Activated CD8-positive, alpha-beta memory T cell treated with anti-CD3 and anti-CD28 coated beads, Interleukin-2, amount 50 U/mL, for 24 hours (primary cell): ENCODE results near the gene SEMA4C.

Experiments used
- DNase-seq: peaks from one replicate; pipeline ENCODE4 v3.0.0-alpha.2; 2020; ENCODE audit errors: extremely low read depth

The SEMA4C gene, protein sequence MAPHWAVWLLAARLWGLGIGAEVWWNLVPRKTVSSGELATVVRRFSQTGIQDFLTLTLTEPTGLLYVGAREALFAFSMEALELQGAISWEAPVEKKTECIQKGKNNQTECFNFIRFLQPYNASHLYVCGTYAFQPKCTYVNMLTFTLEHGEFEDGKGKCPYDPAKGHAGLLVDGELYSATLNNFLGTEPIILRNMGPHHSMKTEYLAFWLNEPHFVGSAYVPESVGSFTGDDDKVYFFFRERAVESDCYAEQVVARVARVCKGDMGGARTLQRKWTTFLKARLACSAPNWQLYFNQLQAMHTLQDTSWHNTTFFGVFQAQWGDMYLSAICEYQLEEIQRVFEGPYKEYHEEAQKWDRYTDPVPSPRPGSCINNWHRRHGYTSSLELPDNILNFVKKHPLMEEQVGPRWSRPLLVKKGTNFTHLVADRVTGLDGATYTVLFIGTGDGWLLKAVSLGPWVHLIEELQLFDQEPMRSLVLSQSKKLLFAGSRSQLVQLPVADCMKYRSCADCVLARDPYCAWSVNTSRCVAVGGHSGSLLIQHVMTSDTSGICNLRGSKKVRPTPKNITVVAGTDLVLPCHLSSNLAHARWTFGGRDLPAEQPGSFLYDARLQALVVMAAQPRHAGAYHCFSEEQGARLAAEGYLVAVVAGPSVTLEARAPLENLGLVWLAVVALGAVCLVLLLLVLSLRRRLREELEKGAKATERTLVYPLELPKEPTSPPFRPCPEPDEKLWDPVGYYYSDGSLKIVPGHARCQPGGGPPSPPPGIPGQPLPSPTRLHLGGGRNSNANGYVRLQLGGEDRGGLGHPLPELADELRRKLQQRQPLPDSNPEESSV

DNA sequence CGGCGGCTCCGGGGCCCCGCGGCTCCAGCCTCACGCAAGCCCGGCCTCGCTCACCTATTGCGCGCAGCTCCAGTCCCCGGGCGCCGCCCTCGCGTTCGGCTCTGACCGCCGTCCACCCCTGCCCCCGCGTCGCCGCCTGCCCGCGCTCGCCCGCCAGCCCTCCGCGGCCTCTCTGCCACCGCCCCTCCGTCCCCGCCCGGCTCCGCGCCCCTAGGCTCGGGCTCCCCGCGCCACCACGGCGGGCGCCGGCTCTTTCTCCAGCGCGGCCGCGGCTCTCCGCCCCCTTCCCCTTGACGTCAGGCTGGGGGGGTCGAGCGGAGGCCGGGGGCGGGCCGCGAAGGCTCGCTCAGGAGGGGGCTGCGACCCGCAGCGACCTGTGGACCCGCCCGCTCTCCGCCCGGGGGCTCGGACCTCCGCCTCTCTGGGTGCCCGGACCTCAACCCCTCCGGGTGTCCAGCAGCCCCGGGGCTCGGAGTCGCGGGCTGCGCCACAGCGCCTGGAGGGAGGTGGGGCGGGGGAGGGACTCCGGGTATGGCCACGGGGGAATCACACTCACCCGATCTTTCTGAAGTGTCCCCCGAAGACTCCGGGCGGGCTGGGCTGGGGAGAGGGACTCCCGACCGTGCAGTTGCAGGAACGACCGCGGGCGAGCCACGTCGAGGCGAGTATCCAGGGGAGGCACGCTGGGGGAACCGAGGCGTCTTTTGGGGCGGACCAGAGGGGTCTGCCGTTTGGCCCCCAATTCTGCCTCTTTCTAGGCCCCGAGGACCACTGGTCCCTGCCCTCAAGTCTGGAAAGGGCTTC lies at the start of gene SEMA4C:
TSS of gene SEMA4C (minus strand) at position 259 of the 804 bp plus-strand sequence. CDS start 2,194 bp downstream, outside the sequence.
- no peak for DNase-seq

DNA sequence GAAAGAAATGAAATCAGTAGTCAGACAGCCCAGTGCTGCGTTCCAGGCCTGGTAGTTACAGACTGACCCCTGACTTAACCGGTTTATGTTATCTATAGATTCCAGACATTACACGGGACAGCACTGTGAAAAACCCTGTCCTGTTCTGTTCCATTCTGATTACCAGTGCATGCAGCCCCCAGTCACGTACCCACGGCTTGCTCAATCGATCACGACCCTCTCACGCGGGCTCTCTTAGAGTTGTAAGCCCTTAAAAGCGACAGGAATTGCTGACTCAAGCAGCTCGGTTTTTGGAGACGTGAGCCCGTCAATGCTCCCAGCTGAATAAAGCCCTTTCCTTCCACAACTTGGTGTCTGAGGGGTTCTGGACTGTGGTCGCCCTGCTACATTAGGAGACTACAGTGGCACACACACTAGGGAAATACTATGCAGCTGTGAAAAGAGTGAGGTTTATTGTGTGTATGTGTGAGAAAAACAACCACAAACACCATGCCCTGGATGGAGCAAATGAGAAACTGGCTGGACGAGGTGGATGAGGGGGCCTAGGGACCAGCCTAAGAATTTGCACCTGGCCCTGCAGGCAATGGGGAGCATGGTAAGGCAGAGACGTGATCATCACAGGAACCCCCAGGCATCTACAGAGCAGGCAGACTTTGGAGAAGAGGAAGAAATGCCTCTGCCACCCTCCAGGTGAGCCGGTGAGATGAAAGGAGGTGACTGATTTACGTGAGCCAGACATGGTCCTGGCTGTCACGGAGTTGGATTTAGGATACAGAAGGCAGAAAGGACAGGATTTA lies 49.1 kb upstream of the SEMA4C start:
- no peak for DNase-seq

DNA sequence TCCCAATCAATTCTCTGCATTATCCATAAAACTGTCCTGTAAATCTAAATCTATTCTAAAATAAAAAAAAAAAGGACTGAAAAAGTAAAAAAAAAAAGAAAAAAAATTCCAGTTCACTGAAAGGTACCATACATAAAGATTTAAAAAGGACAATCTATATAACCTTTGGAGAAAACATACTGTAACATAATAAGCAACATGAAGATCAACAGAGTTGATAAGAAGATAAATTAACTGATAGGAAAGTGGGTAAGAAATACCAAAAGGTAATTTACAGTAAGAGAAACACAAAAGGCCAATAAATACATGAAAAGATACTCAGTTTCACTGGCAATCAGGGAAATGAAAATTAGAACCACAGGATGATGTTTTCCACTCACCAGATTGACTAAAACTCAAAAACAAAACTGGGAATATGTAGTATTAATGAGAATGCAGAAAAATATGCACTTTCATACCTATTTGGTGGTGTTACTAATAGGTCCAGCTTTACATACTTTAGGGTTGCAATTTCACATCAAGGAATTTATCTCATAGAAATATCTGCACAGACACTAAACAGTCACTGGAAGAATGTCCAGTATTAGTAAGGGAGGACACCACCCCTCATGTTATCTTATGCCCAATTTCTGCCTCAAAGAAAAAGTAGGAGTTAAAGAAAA lies 48.3 kb upstream of the SEMA4C start:
- DNase-seq, result no peak

DNA sequence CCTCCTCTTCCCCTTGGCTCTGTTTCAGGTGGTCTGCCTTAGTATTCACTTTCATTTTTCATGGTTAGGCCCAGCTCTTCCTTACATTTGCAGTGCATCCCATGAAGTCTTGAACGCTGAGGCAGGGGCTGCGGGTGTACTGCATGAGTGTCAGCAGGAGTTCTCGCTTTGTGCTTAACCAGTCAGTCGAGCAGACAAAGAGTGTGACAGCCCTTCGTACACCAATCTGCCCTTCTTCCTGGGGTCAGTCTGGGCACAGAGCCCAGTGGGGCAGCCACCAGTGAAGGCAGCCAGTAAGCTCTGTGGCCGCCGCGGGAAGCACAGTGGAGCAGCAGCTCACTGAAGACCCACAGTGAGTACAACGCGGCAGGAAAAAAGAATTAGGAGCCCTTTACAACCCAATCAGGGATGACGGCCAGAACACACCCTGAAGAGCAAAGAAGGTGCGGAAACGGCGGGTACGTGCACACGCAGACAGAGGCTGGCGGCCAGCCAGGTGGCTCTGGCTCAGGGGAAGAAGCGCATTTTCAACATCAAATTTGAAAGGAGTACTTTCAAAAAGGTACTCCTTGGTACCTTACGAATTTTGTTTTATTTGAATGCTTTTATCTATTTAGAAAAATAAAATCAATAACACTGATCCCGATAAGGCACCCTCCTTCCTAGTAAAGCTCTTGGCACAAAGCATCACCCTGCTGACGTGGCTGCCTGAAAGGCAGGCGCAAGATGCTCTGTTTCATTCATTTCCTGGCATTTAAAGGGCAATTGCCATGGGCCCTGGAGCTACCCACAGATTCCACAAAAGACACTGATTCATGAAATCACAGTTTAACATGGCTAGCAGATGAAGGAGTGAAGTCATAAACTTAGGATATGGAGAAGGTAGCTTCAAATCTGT lies 47.0 kb upstream of the SEMA4C start:
- no peak for DNase-seq

DNA sequence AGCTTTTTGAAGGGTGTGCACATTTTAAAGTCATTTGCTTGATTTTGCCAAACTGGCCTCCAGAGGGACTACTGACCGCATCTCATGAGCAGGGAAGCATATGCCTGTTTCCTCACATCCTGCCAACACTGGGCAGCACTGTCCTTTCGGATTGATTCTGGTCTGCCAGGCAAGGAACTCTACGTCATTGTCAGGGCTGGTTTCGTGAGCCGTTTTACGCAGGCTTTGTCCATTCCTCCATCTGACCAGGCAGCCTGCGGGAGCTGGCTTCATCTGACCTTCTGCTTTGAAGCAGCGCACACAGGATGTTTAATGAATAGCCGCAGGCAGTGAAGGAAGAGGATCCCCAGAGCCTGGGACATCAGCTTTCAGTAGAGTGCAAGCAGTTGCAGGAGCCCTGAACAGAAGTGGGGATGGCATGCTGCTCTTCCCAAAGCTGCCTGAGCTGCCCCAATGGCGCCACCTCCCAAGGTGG lies 46.3 kb upstream of the SEMA4C start:
- DNase-seq, result no peak

DNA sequence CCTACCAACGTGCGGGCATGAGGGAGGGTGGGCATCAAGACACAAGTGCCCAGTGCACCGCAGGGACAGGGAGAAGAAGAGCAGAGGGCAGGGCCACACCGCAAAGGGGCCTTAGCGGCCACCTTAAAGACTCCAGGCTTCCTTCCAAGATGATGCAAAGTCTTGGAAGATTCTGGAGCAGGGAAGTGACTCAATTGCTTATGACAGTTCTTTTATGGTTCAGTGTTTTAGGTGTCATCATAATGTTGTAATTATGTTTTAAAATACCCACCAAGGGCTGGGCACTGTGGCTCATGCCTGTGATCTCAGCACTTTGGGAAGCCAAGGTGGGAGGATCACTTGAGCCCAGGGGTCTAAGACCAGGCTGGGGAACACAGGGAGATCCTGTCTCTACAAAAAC lies 44.5 kb upstream of the SEMA4C start:
- DNase-seq, result no peak

DNA sequence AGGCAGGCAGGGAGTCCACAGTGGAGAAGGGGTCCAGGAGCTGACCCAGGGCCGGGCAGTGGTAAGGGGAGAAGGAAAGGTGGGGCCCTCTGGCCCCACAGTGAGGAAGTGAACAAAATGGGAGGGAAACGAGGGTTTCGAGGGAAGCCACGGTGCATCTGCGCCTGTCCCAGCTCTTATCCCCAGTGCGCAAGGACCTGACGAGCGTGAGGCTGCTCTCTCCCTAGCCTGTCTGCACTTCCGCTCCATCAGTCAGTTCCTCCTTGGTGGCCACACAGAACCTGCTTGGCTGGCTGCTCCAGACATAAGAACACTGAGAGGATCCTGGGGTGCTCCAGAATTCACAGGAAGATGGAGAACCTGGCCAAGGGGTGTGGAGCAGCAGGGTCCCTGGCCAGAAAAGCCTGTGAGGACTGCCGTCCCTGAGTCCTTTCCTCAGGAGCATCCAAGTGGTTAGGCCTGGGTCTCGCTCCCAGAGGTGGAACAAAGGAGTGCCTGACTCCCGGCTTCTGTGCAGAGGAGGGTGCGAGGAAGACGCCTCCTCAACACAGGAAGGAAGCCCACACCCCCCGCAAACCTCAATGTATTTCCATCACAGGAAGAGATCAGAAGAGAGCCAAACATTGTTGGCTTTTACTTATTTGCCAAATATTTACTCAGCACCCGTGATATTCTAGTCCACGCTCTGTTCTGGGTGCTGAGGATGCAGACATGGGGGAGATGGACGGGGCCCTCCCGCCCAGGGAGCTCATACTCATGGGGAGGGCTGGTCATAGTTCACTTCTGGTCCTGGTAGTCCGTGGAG lies 43.7 kb upstream of the SEMA4C start:
- no peak for DNase-seq

DNA sequence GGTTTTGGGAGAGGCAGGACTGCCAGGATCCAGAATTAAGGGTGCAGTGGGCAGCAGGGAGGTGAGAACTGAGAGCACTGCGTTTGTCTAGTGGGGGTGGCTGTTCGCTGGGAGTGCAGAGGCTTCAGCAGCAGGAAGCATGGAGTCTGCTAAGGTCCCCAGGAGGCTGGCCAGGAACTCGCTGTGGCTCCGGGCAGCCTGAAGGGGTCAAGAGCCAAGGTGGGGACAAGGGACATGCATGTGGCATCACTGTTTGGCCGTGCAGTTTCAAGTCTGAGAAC lies 43.2 kb upstream of the SEMA4C start:
- DNase-seq, result no peak

DNA sequence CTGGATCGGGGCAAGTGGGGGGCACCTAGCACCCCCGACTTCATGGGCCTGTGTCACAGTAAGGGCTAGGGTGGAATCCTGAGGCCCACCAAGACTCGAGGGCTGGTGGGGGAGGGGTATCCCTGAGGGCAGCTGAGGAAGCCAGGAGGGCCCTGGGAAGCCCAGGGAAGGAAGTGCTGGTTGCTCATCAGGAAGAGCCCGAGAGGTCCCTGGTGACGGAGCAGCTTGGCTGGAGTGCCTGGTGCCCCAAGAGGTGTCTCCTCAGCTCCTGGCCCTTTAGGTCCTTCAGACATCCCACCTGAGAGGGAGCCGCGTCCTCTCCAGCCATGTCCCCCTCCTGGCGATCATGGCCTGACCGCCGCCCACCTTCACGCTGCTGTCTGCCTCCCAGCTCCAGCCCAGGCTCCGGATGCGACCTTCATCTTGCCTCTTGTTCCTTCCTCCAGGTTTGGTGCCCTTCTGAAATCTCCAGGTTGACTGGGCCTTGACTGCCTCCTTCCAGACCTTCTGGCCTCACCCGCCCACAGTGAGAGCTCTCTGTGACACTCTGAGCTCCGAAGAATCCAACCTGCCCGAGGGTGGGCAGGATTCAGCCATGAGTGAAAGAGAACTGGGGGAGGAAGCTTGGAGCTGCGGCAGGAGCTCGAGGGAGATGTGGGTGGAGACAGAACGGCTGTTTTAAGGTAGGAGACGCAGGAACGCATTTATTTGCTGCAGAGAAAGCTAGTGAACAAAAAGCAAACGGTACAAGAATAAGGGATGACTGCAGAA lies 42.7 kb upstream of the SEMA4C start:
- no peak for DNase-seq

DNA sequence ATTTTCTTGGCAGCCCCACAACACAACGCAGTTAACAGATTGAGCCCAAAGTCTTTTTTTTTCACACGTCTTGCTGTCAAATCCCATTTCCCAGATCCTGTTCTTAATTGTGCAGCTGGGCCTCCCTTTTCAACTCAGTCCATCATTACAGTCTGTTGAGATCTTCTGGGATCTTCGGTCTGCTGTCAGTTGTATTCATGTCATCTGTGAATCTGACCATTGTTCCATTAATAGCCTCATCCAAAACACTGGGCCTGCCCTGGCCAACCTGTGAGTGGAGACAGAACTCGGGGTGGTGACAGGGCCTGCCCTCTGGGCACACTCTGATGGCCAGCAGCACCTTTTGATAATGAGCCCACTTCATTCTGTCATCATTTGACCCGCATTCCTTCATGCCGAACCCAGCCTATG lies 39.7 kb upstream of the SEMA4C start:
- DNase-seq, result no peak

DNA sequence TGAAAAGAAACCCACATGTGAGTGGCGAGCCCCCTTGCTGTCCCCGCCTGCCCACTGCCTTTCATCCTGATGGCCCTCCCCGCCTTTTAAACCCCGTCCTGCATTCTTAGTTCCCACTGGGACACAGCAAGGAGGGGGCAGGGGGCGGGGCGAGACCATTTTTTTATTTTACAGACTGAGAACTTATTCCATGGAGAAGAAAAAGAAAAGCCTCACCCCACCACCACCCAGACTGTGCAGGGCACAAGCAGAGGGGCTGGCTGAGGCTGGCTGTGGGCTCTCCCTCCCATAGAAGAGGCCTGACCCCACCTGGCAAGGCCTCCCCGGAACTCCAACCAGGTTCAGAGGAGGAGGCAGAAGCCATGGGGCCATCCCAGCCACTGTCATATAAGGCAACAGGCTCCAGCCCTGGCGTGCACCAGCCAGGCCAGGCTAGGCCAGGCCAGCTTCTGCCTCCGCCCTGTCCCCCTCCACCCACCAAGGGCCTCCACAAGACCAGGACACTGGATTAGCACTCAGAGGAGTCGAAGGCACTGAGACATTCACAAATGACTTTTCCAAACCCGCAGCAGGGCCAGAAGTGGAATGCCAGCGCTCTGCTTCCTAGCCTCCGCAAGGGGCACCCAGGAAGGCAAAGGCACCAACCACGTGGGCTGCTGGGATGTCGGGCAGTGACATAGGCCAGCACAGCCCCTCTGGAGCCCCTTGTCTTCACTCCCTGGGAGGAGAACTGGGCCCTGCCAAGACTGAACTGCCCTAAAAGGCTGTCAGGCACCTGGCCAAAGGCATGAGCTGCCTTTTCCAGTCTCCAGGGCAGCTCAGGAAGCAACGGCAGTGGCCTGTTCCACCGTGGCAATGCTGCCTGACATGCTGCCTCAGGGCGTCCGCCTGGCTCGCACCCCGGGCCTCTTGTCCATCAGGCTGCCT lies 37.5 kb upstream of the SEMA4C start:
- DNase-seq, result no peak

DNA sequence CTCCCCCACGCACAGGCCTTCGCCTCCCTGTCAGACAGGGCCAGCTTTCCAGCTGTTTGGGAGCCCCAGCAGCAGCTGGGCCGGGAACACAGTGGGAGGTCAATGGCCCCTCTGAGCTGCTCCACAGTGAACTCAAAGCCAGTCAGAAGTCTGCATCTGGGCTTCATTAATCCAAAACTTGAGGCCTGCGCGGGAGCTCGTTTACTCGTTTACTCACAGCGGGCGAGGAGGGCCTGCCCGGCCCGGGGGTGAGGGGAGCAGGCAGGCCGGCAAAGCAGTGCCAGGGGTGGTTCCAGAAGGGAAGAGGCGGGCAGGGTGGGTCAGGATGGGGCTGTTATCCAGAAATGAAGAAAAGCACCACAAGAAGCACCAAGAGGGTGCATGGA lies 36.8 kb upstream of the SEMA4C start:
- no peak for DNase-seq

DNA sequence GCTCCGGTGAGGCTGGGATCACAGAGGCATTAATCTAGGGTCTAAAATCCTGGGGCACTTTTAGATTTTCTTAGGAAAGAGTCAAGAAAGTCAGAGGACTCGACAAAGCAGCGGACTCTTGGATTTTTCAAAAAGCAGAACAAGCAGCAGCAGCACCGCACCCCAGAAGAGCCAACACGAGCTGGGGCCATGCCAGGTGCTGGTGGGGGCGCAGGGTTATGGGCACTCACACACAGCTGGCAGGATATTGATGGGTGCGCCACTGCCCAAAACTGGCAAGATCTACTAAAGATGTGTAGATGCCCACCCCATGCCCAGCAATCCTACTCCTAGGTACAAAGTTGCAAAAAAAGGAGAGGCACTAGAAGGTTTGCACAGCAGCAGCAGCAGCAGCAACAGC lies 33.9 kb upstream of the SEMA4C start:
- DNase-seq, result no peak

DNA sequence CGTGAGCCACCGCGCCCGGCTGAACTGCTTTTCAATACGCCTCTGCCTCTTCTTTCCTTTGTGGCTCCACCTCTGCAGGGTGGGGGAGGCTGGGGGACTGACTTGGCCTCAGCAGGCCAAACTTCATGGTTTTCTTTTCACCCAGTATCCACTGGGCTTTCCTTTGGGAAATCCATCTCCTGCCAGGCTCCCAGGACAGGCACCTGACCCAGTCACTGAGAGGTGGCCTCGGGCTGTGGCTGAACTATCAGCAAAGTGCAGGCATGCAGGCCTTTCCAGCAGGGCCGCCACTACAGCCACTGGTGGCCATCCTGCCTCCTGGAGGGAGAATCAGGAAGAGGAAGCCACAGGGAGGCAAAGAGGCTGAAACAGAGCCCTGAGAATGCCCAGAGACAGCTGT lies 33.4 kb upstream of the SEMA4C start:
- DNase-seq, result no peak

DNA sequence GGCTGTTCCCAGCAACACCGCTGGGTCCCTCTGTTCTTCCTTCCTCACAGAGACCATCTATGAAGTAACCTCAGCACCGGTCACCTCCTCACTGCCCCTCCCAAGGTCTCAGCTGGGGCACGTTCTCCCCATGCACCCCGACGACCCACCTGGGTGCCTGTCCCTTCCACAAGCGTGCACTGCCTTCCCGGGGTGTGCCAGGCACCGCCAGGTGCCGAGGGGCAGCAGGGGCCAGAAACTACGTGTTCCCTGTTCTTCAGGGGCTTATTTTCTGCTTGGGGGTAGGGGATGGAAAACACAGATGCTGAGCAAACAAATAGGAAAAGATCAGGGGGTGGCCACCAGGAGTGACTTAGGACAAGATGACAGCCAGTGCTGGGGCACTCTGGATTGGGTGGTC lies 30.4 kb upstream of the SEMA4C start:
- no peak for DNase-seq

DNA sequence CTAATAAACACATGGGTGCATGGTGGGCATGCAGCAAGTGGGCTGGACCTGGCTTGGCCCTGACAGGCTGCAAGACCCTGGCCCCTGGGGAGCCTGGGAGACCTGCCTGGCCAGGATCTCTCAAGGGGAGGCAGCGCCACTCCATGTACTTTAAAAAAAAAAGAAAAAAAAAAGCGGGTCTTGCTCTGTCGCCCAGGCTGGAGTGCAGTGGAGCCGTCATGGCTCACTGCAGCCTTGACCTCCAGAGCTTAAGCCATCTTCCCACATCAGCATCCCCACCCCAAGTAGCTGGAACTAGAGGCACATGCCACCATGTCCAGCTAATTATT lies 29.5 kb upstream of the SEMA4C start:
- no peak for DNase-seq

DNA sequence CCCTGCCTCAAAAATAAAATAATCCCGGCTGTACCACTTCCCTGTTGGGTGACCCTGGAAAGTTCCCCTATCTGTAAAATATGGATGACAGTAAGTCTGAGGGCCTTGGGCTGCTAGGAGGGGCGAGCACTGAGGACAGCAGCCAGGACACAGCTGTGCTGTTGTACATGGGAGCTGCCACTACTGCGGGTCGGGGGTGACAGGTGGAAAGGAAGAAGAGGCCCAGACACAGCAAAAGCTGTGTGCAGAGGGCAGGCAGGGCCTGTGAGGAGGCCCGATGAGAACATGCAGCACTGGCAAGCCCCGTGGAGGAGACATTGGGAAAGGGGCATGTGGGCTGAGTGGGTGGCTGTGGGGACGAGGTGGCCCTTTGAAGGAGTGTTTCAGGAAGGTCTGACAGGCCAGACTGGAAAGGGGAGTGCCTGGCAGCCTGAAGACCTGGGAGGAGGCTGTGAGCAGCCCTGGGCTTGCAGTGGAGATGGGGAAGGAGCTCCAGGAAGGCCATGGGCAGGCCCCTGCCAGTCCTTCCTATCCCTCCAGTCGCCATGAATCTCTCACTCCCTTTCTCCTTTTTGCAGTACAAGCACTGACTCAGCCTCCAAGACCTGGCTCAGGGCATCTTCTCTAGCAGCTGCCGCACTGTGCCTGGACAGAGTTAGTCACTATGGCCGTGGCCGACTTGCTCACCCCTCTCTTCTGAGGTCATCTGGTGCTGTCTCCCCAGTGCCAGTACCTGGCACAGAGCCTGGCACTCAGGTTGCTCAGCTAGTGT lies 28.9 kb upstream of the SEMA4C start:
- DNase-seq, result no peak
